Measurements from ENCODE around the gene RASGRF2.

The RASGRF2 gene

GRCh38 chr5:81181576-81182316 lies 221.6 kb downstream of the RASGRF2 start:
- Histone ChIP-seq H3K79me2 (ENCODE audit: insufficient read depth, low read length) (no peaks in the 10 kb centered on the region), H3K36me3 (ENCODE audit: insufficient read depth, low read length) (no peaks in the 10 kb centered on the region), H3K4me1 (ENCODE audit: insufficient read depth, low read length, poor library complexity, severe bottlenecking) (no peaks in the 10 kb centered on the region), H2AFZ (ENCODE audit: low read length) (no peak overlapping the region), H3K9ac (ENCODE audit: low read depth, low read length, poor library complexity, severe bottlenecking) (no peak overlapping the region), H4K20me1 (ENCODE audit: insufficient read depth, low read length, poor library complexity, severe bottlenecking) (no peaks in the 10 kb centered on the region), H3K27me3 (ENCODE audit: insufficient read depth, low read length, poor library complexity, severe bottlenecking) (no peaks in the 10 kb centered on the region), H3K4me3 (ENCODE audit: low read length, poor library complexity, severe bottlenecking) (no peak overlapping the region), H3K9me3 (ENCODE audit: insufficient read depth, low read depth, low read length) (no peaks in the 10 kb centered on the region), H3K4me2 (ENCODE audit: low read depth, low read length, poor library complexity, severe bottlenecking) (no peak overlapping the region), H3K9me2 (replicated peaks; ENCODE audit: low read depth, low read length) (no peaks in the 10 kb centered on the region), H3F3A (ENCODE audit: low read depth) (no peaks in the 10 kb centered on the region)
- no peak for TF ChIP-seq EZH2phosphoT487 (IDR thresholded peaks at IDR 0.05; ENCODE audit: borderline replicate concordance)
- TF ChIP-seq CTCF (conservative IDR thresholded peaks at IDR 0.05; ENCODE audit: low read length) = no peak

GRCh38 chr5:81182396-81183390 lies 222.5 kb downstream of the RASGRF2 start:
- Histone ChIP-seq H4K20me1 (ENCODE audit: insufficient read depth, low read length, poor library complexity, severe bottlenecking) (no peaks in the 10 kb centered on the region), H3K79me2 (ENCODE audit: insufficient read depth, low read length) (no peaks in the 10 kb centered on the region), H3F3A (ENCODE audit: low read depth) (no peaks in the 10 kb centered on the region), H3K4me3 (ENCODE audit: low read length, poor library complexity, severe bottlenecking) (no peak overlapping the region), H2AFZ (ENCODE audit: low read length) (no peak overlapping the region), H3K9me3 (ENCODE audit: insufficient read depth, low read depth, low read length) (no peaks in the 10 kb centered on the region), H3K9me2 (replicated peaks; ENCODE audit: low read depth, low read length) (no peaks in the 10 kb centered on the region), H3K4me2 (ENCODE audit: low read depth, low read length, poor library complexity, severe bottlenecking) (no peak overlapping the region), H3K36me3 (ENCODE audit: insufficient read depth, low read length) (no peaks in the 10 kb centered on the region), H3K27me3 (ENCODE audit: insufficient read depth, low read length, poor library complexity, severe bottlenecking) (no peaks in the 10 kb centered on the region), H3K4me1 (ENCODE audit: insufficient read depth, low read length, poor library complexity, severe bottlenecking) (no peaks in the 10 kb centered on the region), H3K9ac (ENCODE audit: low read depth, low read length, poor library complexity, severe bottlenecking) (no peak overlapping the region)
- TF ChIP-seq CTCF (conservative IDR thresholded peaks at IDR 0.05; ENCODE audit: low read length) = no peak
- TF ChIP-seq EZH2phosphoT487 (IDR thresholded peaks at IDR 0.05; ENCODE audit: borderline replicate concordance) = no peak

GRCh38 chr5:81183811-81184748 lies 223.9 kb downstream of the RASGRF2 start:
- no peaks in the 10 kb centered on the region for H3K9me3 ChIP-seq (ENCODE audit: insufficient read depth, low read depth, low read length)
- H3K36me3 ChIP-seq (ENCODE audit: insufficient read depth, low read length) = no peaks in the 10 kb centered on the region
- H3K79me2 ChIP-seq (ENCODE audit: insufficient read depth, low read length) = no peaks in the 10 kb centered on the region
- H3K4me1 ChIP-seq (ENCODE audit: insufficient read depth, low read length, poor library complexity, severe bottlenecking) = no peaks in the 10 kb centered on the region
- no peaks in the 10 kb centered on the region for H3K27me3 ChIP-seq (ENCODE audit: insufficient read depth, low read length, poor library complexity, severe bottlenecking)
- H3K9ac ChIP-seq (ENCODE audit: low read depth, low read length, poor library complexity, severe bottlenecking) = no peak overlapping the region
- H3K9me2 ChIP-seq (replicated peaks; ENCODE audit: low read depth, low read length) = no peaks in the 10 kb centered on the region
- no peak overlapping the region for H3K4me2 ChIP-seq (ENCODE audit: low read depth, low read length, poor library complexity, severe bottlenecking)
- H4K20me1 ChIP-seq (ENCODE audit: insufficient read depth, low read length, poor library complexity, severe bottlenecking) = no peaks in the 10 kb centered on the region
- no peak overlapping the region for H2AFZ ChIP-seq (ENCODE audit: low read length)
- no peak overlapping the region for H3K4me3 ChIP-seq (ENCODE audit: low read length, poor library complexity, severe bottlenecking)
- TF ChIP-seq EZH2phosphoT487 (IDR thresholded peaks at IDR 0.05; ENCODE audit: borderline replicate concordance) (no peak), CTCF (conservative IDR thresholded peaks at IDR 0.05; ENCODE audit: low read length) (no peak)
- H3F3A ChIP-seq (ENCODE audit: low read depth) = no peaks in the 10 kb centered on the region

Data from Loucy (cell line).